ENCODE data around the gene NPFFR1.

Gene NPFFR1, protein sequence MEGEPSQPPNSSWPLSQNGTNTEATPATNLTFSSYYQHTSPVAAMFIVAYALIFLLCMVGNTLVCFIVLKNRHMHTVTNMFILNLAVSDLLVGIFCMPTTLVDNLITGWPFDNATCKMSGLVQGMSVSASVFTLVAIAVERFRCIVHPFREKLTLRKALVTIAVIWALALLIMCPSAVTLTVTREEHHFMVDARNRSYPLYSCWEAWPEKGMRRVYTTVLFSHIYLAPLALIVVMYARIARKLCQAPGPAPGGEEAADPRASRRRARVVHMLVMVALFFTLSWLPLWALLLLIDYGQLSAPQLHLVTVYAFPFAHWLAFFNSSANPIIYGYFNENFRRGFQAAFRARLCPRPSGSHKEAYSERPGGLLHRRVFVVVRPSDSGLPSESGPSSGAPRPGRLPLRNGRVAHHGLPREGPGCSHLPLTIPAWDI

DNA sequence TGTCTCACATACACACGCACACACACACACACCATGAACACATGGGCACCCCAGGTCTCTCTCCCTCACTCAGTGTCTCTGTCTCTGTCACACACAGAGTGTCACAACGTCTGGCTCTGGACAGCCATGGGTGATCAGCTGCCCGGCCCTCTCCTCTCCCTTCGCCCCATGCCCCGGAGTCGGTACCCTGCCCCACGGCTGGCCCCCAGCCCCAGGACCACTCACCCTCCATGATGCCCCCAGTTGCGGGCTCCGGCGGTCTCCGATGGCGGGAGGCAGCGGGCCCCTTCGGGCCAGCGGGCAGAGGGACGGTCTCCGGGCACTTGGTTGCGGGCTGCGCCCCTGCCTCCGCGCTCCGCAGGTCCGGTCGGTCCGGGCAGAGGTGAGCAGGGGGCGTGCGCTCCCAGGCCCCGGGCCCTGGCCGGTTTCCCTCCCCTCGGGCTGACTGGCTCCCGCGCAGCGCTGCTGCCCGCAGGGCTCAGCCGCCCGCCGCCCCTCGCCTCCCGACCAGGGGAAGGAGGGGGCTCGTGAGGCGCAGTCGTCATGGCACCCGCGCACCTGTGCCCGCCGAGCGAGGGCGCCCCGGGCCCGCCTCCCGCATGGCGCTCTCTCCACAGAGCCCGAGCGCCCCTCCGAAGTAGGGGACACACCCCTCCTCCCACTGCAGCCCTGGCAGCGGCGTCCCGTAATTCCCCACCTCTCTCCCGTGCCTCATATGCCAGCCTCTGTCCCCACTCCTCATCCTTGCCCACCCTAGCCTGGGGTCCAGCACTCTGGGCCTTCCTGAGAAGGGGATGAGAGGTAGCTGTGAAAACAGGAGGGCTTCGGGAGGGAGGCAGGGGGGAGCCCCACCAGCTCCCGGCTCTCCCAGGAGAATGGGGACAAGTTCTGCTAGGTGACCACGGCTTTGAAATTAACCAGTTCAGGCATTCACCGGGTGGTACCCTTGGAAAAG, at the start of gene NPFFR1:
TSS of gene NPFFR1 (minus strand) at position 560 of the 955 bp plus-strand sequence. CDS start at position 232, 328 bp downstream.
- DNase-seq = peak; percentile 47

DNA sequence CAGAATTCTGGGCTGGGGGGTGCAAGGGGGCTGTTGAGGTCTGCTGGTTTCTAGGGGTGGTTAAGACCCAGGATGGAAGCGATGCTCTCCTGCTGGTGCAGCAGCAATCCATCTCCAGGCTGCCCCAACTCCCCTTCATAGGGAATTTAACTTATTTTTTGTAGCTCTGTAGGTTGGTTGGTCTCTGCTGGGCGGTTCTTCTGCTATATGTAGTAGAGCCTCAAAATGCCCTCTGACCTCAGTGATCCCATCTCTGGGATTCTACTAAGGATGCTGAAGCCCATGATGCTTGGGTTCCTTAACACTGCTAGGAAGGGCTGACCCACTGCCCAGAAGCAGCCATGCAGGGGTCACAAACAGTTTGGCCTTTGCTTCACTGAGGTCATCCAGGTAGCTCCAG, 49.5 kb upstream of the NPFFR1 start:
- no peak for DNase-seq

DNA sequence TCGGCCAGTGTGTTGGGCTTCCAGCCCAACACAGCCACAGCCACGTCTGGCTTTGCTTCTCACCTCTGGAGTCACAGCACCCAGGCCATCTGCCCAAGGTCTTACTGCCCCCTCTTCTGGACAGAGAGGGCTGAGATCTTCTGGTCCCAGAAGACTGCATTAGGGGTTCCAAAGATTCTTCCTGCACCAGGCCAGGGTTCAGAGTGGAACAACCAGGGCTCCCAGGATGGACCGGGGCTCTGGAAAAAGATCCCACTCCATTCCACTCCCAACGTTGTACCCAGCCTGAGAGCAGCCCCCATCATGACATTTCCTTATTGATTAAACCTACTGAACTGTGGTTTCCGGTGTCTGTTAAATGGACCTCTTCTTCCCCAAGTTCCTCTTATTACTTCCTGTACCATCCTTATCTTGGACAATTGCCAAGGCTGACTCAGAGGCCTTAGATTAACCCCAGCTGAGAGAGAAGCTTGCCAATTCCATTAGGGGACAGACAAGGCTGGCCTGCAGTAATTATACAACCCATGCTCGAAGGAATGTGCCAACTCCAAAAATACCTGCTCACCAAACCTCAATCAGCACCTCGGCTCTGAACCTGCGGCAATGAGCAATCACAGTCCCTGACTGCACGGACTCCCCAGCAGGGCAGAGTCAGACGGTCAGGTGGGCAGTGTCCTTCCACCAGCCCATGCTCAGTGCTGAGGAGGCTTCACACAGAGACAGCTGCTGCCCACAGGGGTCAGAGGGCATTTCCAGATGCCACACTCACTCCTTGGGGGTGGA, 47.9 kb upstream of the NPFFR1 start:
- DNase-seq = peak; percentile 16

DNA sequence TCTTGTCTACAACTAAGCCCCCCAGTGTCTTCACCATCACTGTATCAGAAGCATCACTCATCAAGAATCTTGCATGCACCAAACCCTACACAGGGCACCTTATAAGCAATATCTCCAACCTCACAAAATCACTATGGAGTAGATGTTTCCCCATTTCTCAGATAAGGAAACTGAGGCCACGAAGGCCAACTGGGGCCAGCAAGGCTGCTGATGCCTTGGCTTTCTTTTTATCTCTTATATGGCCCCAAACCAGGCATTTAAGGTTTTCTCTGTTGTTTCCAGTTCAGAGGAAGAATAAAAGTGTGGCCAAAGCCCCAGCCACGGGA, 47.3 kb upstream of the NPFFR1 start:
- no peak for DNase-seq

DNA sequence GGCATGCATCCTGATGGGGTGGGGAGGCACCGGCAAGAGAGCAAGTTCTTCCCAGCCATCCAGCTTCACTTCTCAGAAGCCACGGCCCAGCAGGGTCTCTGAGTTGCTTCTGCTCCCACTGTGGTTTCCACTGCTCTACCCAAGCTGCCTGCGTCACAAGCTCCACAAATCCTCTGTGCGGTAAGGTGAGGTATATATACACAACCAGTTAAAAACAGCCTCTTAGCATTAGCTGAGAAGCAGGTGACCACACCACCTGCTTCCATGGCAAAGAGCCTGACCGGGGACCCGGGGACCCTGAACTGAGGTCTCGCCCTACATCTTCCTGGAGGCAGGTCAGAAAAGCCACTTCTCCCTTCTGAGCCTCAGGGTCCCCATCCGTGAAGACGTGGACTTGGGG, 46.9 kb upstream of the NPFFR1 start:
- DNase-seq = no peak

DNA sequence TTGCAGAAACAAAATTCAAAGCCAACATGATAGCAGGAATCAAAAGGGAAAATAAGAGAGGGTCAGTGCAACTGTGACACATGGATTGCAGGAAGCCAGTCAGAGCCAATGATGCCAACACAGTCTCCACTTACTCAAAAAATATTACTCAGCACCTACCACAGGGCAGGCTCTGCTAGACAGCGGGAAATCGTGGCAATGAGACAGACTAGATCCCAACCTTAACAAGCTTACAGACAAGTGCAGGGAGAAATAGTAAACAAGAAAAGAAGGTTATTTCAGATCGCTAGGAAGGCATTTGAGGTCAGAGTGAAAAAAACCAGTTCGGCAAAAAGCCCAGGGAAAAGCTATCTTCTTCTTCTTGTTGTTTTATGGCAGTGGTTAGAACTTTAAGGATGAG, 45.2 kb upstream of the NPFFR1 start:
- no peak for DNase-seq

DNA sequence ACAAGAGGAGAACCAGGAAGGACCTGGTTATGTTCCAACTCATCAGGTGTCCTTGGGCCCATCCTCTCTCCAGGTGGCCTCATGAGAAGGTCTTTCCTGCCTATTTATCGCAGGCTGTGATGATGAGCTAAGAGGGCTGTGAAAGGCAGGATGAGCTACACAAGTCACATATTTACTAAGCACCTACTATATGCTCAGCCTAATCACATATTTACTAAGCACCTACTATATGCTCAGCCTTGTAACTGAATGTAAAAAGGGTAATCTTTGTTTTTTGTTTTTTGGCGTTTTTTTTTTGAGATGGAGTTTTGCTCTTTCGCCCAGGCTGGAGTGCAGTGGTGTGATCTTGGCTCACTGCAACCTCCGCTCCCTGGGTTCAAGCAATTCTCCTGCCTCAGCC, 44.2 kb upstream of the NPFFR1 start:
- no peak for DNase-seq

DNA sequence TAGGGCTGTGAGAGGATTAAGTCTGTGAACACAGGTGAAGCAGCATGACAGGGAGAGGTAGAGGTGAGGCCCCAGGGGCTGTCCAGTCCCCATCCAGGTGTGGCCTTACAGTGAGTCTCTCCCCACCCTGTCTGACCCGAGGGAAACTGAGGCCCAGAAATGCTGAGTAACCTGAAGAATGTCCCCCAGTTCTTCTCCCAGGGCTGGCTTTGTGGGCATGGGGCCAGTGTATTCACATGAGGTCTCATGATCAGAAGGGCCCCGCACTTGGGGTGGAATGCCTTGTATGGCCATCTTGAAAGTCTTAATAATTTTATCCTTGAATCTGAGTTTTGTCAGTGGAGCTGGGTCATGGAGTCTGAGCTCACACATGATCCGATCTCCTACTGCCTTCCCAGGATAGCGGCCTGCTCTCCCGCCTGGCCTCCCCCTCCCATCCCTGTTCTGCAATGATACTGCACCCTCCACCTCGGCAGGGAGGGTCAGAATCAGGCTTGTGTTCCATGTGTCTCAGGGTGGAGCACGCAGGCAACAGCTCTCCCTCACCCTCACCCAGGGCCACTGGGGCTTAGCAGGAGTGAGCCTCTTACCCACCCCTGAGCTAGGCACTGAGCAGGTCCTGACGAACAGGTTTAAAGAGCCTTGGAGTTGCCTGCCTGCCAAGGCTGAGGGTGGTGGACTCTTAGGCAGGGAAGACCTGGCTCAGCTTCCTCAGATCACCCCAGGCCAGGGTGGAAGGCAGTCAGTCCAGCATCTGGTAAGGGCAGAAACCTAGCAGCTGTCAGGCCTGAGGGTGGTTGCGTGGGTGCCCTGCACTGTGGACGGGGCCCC, 41.4 kb upstream of the NPFFR1 start:
- no peak for DNase-seq

DNA sequence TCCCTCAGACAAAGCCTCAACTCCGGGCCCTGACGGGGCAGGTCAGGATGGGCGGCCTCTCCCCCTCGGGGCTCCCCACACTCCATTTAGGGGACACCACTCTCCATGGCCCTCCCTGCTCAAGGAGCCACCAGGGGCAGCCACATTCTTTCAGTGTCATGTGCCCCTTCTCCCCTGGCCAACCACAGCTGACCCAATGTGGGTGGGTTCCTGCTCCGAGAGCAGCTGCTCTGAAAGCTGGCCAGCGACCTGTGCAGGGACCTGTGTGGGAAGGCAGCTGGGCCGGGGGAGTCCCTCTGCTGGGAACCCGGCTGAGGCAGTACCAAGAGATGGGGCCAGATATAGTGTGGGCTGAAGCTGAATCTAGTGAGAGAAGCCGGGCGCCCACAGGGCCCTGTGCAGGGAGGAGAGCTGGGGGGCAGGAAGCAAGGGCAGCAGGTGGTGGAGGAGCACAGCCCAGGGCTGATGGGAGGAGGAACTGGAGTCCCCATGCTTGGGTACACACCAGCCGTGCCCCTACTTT, 40.6 kb upstream of the NPFFR1 start:
- DNase-seq = no peak

DNA sequence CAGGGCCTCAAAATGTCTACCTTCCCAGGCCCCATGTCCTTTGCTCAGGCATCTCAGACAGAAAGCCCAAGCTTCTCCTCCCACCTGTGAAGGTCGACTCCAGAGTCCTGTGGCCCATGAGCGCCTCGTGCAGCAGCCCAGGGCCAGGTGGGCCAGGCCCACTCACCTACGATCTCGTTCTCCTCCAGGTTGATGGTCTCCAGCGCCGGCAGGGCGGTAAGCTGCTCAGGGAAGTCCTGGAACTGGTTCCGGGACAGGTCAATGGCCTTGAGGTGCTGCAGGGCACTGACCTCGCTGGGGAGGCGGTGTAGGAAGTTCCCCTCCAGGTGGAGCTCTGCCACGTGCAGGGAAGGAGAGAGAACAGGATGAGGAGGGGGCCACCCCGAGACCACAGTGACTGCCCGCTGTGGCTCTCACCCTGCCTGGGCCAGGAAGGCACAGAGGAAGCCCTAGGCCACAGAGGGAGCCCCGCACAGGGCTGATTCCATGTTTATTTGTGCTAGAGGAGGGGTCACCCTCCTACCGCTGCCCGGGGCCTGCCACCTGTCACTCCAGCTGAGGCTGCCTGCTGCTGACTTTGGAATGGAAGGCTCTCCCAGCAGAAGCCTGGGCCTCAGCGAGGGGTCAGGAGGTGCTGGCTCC, 40.0 kb upstream of the NPFFR1 start:
- no peak for DNase-seq

DNA sequence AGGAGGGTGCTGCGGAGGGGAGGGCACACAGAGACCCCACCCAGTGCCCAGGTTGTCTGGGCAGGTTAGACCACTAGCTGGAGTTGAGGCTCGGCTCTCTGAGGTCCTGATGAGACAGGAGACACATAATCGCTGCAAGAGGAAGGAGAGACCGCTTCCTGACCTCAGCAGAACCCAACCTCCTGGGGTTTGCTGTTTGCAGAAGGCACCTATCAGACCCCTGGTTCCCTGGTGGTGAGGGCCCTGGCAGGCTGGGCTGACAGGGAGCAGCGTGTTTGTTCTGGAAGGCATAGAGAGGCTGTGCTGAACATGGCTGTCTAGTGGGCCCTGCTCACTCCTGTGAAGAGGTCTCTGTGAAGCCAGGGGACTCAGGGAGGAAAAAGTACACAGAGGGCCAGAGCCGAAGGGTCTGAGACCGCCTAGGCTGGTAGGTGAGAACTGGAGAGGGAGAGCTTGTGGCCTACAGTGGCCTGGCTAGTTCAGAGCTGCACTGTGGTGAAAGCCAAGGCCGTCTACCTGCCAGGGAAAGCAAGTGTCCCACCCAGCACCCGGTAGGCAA, 39.4 kb upstream of the NPFFR1 start:
- DNase-seq = no peak

DNA sequence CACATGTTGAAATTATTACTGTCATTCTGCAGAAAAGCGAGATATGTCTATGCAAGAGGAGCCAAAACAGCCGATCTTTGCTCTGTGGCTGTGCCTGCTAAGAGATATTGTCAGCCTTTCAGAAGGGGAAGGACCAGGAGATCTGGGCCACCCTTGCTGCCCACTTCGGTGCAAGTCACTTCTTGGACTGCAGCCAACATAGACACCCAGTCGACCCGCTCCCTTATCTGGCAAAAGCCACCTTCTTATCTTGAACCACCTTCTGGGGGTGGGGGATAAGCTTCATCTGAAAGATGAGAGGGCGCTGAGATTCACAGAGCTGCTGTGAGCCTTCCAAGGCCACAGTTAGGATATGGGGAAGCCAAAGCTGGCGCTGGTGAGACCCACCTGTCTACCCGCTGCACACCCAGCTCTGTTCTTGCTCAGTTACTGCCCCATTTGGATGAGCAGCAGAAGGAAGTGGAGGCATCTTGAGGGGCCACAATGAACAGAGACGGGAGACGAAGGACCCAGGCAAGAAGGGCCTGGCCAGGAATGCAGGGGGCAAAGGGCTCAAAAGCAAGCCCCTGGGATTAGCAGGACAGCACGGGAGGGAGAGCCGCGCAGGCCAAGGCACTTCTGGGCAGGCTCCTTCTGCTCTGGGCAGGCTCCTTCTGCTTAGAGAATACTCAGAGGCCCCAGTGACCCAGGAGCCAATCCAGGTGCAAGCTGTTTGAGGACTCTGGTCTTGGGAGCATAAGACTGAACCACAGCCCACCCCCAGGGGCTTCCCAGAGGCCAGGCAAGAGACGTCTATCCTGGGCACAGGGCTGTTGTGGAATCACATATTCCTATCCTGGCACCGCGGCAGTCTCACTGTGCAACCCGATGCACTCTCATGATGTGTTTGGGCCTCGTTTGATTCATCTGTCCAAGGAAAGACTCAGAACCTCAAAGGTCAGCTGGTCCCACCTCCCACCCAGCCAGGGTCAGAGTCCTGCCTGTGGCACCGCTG, 38.4 kb upstream of the NPFFR1 start:
- DNase-seq = no peak

DNA sequence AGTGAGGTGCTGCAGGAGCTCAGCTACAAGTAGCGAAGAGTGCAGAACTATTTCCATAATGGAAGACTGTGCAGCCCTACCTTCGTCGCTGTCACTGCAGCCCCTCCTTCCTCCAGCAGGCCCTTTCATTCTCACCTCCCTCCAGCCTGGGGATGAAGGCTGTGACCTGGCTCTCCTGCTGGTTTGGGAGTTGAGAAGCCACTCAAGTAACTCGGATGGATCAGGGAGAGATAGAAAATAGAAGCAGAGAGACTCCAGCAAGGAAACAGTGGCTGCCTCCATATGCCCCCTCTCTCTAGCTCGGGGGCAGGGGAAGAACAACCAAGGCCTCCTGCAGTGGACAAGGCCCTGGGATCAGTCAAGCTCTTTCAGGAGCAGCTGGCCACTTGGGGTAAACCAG, 37.4 kb upstream of the NPFFR1 start:
- DNase-seq = no peak

DNA sequence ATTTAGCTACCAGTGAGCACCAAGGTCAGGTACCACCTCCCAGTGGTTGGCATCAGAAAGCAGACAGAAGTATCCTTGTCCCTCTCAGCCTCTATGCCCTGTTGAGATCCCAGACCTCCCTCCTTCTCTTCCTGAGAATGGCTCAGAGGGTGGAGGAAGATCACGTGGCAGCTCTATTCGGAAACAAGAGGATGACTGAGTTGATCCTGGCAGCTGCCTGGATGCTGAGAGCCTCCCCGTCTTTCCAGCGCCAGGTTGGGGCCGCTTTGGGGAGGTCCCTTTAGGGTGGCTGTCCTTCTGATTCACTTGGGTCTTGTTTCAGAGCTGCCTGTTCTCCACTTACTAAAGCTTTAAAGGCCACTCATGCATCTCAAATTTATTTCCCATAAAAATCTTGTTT, 36.9 kb upstream of the NPFFR1 start:
- no peak for DNase-seq

DNA sequence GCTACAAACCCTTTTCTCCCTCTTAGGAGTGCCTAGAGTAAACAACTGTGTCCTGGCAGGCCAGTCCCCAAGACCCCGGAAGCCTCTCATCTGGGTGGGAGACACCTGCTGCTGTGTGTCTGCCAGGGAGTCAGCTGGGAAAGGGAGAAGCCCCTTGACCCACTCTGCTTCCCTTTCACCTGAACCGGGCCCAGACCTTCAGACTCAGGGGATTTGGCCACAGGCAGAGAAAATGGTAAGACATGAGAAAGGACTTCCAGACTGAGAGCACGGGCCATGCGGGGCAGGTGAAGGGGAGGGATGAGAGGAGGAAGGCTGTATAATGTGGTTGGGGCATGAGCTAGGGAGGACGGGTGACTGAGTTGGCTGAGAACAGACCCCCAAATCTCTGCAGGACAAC, 36.0 kb upstream of the NPFFR1 start:
- no peak for DNase-seq

DNA sequence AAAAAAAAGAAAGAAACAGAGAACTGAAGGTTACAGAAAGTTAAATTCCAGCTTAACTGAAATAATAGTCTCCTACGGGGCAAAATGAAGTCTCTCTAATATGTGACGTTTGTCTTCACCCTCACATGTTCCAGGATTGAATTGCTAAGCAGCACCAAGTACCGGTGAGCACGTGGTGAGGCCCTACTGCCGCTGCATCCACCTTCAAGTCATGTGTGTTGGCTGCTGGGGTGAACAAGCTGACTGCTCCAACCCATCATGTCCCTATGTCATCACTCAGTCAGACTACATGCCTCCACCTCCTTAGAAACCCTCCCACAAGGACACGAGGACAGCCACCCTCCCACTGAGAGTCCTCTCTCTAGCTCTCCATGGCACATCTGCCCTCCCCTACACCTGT, 35.4 kb upstream of the NPFFR1 start:
- no peak for DNase-seq

DNA sequence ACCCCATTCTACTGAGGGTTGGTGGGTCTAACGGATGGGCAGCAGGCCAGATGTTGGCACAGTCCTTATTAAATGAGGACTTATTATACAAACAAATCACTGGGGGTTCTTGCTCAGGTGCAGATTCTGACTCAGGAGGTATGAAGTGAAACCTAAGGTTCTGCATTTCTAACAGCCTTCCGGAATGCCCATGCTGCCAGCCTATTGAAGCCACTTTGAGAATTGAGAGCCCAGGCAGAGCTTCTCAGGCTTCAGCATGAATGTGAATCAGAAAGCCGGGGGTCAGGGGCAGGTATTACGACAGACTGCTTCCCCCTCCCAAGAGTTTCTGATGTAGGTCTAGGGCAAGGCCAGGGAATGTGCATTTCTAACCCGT, 34.1 kb upstream of the NPFFR1 start:
- no peak for DNase-seq

DNA sequence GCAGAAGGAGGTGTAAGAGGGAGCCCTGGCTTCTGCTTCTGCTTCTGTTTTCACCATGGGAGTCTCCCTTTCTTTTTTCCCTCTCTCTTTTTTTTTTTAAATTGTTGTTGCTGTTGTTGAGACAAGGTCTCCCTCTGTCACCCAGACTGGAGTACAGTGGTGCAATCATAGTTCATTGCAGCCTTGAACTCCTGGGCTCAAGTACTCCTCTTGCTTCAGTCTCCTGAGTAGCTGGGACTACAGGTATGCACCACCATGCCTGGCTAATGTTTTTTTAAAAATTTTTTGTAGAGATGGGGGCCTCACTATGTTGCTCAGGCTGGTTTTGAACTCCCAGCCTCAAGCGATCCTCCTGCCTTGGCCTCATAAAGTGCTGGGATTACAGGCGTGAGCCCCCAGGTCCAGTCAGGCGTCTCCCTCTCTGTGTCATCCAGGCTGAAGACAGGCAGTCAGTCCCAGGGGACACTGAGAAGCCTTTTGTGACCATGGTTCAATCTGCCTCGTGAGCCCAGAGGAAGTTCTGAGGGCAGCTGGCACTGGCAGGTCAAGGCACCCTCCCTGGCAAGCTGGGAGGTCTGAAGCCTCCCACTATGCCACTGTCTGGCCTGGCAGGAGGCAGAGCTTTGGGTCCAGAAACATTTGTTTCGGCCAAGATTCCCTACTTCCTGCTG, 33.6 kb upstream of the NPFFR1 start:
- DNase-seq = no peak

DNA sequence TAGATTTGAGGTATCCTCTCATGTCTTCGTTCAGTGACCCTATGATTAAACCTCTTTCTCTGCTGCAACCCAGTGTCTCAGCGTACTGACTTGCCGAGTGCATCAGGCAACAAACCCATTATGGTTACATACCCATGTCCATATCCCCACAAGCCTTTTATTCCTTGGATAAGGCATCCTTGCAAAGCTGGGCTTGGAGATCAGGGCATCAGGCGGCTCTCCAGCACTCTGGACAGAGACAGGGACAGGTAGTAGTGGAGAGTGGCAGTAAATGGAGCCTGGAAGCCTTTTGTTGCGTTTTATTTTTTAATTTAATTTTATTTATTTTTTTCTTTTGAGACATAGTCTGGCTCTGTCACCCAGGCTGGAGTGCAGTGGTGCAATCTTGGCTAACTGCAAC, 32.0 kb upstream of the NPFFR1 start:
- DNase-seq = no peak

All from NCI-H1436 (cell line).